HepG2 (cell line): ENCODE data around the gene NEK9. TPM values are rescaled to one million over a fixed set of nuclear protein-coding genes. Genes with fewer than 3 reads are reported as not detected.

Source experiments
- ASH2L ChIP-seq: fragments of 300-600, 200-600 bp; sonication (generic); IDR thresholded peaks from 2 replicates; pipeline ENCODE4 v1.7.0; 2017; ENCODE audit warnings: low read depth, mild to moderate bottlenecking, moderate library complexity, mixed read lengths, low read length; ENCODE audit not compliant: insufficient read length
- BCL6 ChIP-seq: IDR thresholded peaks from 2 replicates; pipeline ENCODE4 v1.6.1; 2016; ENCODE audit warnings: missing genetic modification reagents, missing compliant biosample characterization
- DMAP1 ChIP-seq: IDR thresholded peaks from 2 replicates; pipeline ENCODE4 v1.6.1; 2016
- DPF2 ChIP-seq: sonication (generic); formaldehyde crosslinking; IDR thresholded peaks from 2 replicates; pipeline ENCODE4 v1.4.0; 2020; ENCODE audit warnings: mild to moderate bottlenecking, low read depth, missing genetic modification reagents, borderline replicate concordance
- EP300 ChIP-seq, 3 experiments: sonication (generic) in 1 of 3; formaldehyde crosslinking in 1 of 3; IDR thresholded peaks; 2 replicates each; pipeline versions ENCODE4 v1.5.1 to v1.6.1; 2011 to 2020; ENCODE audit warnings: low read depth in 2 of 3, low read length in 2 of 3, borderline replicate concordance in 1 of 3, improper control_type of control experiment in 1 of 3, mild to moderate bottlenecking in 1 of 3, missing genetic modification reagents in 1 of 3, moderate library complexity in 1 of 3
- FOXA3 ChIP-seq: IDR thresholded peaks from 2 replicates; pipeline ENCODE4 v1.6.1; 2016; ENCODE audit warnings: missing genetic modification reagents, missing compliant biosample characterization
- FOXO1 ChIP-seq: sonication (generic); formaldehyde crosslinking; IDR thresholded peaks from 2 replicates; pipeline ENCODE4 v1.4.0; 2020; ENCODE audit warnings: missing genetic modification reagents
- KLF9 ChIP-seq: IDR thresholded peaks from 2 replicates; pipeline ENCODE4 v1.6.1; 2016; ENCODE audit warnings: low read depth
- NR2C2 ChIP-seq: sonication (generic); formaldehyde crosslinking; IDR thresholded peaks from 2 replicates; pipeline ENCODE4 v1.4.0; 2020; ENCODE audit warnings: missing genetic modification reagents, mild to moderate bottlenecking, moderate library complexity, borderline replicate concordance
- PAF1 ChIP-seq: IDR thresholded peaks from 2 replicates; pipeline ENCODE4 v1.6.1; 2016; ENCODE audit warnings: missing genetic modification reagents, missing compliant biosample characterization
- SALL1 ChIP-seq: sonication (generic); formaldehyde crosslinking; IDR thresholded peaks from 2 replicates; pipeline ENCODE4 v1.8.0; 2022; ENCODE audit warnings: mild to moderate bottlenecking, missing genetic modification reagents
- SRSF1 ChIP-seq: fragments of 200-400 bp; formaldehyde crosslinking; optimal IDR thresholded peaks from 2 replicates; pipeline ENCODE3; 2017; ENCODE audit warnings: mild to moderate bottlenecking, low read depth, low read length, moderate library complexity
- TBP ChIP-seq: sonication (generic); formaldehyde crosslinking; IDR thresholded peaks from 2 replicates; pipeline ENCODE4 v1.5.0; 2020; ENCODE audit warnings: missing genetic modification reagents
- ZBTB20 ChIP-seq: sonication (generic); formaldehyde crosslinking; IDR thresholded peaks from 2 replicates; pipeline ENCODE4 v1.8.1; 2023; ENCODE audit warnings: missing genetic modification reagents, low read depth, mild to moderate bottlenecking, borderline replicate concordance
- ZNF234 ChIP-seq: sonication (generic); formaldehyde crosslinking; conservative IDR thresholded peaks from 2 replicates; pipeline ENCODE4 v1.5.1; 2020; ENCODE audit warnings: mild to moderate bottlenecking, missing genetic modification reagents
- ZNF274 ChIP-seq: sonication (generic); formaldehyde crosslinking; IDR thresholded peaks from 2 replicates; pipeline ENCODE4 v1.5.1; 2020; ENCODE audit warnings: mild to moderate bottlenecking, missing genetic modification reagents
- ZNF569 ChIP-seq: sonication (generic); formaldehyde crosslinking; IDR thresholded peaks from 2 replicates; pipeline ENCODE4 v1.5.0; 2020; ENCODE audit warnings: mild to moderate bottlenecking, missing genetic modification reagents, moderate library complexity, borderline replicate concordance
- ZNF589 ChIP-seq: sonication (generic); formaldehyde crosslinking; conservative IDR thresholded peaks from 2 replicates; pipeline ENCODE4 v1.8.0; 2022; ENCODE audit warnings: mild to moderate bottlenecking, moderate library complexity, missing genetic modification reagents
- polyA plus RNA-seq, 8 experiments: library from polyadenylated mRNA; depleted of rRNA in 3 of 8; stranded (reverse) in 7 of 8; unstranded in 1 of 8; fragments of >200 nt; fragmentation: Illumina TruSeq in 4 of 8; extraction: Trizol in 4 of 8; gene quantifications; 2 replicates each; pipeline versions ENCODE4 v1.2.1 to v1.2.3, GENCODE V29; 2011 to 2016; ENCODE audit warnings: low read depth in 4 of 8, missing spikeins in 1 of 8, mixed read lengths in 1 of 8; ENCODE audit not compliant: insufficient read depth in 1 of 8
- total RNA-seq, 5 experiments: library from RNA; depleted of rRNA; stranded (reverse); fragments of >200 nt; fragmentation: Illumina TruSeq; extraction: Trizol; gene quantifications; 2 replicates each; pipeline ENCODE4 v1.2.3, GENCODE V29; 2016; ENCODE audit warnings: low read depth in 1 of 5
- TF ChIP-seq, protein P1 (sequence below): IDR thresholded peaks from 2 replicates; pipeline ENCODE4 v1.6.1; 2016; ENCODE audit warnings: mild to moderate bottlenecking
- TF ChIP-seq, protein P2 (sequence below): IDR thresholded peaks from 2 replicates; pipeline ENCODE4 v1.6.1; 2016
- TF ChIP-seq, protein P3 (sequence below): sonication (generic); formaldehyde crosslinking; IDR thresholded peaks from 2 replicates; pipeline ENCODE4 v1.8.0; 2022; ENCODE audit warnings: mild to moderate bottlenecking, missing genetic modification reagents, borderline replicate concordance
- TF ChIP-seq, protein P4 (sequence below): sonication (generic); formaldehyde crosslinking; IDR thresholded peaks from 2 replicates; pipeline ENCODE4 v1.9.0; 2022; ENCODE audit warnings: low read depth, missing genetic modification reagents
- TF ChIP-seq, protein P5 (sequence below): sonication (generic); formaldehyde crosslinking; IDR thresholded peaks from 2 replicates; pipeline ENCODE4 v1.5.0; 2020; ENCODE audit warnings: missing genetic modification reagents

NEK9 gene
- total and polyA plus RNA-seq, 2 of the 13 experiments (the other 11 are each of a cell fraction or from before 2014, with no cell fraction given): 16.5 to 27.3 TPM

DNA sequence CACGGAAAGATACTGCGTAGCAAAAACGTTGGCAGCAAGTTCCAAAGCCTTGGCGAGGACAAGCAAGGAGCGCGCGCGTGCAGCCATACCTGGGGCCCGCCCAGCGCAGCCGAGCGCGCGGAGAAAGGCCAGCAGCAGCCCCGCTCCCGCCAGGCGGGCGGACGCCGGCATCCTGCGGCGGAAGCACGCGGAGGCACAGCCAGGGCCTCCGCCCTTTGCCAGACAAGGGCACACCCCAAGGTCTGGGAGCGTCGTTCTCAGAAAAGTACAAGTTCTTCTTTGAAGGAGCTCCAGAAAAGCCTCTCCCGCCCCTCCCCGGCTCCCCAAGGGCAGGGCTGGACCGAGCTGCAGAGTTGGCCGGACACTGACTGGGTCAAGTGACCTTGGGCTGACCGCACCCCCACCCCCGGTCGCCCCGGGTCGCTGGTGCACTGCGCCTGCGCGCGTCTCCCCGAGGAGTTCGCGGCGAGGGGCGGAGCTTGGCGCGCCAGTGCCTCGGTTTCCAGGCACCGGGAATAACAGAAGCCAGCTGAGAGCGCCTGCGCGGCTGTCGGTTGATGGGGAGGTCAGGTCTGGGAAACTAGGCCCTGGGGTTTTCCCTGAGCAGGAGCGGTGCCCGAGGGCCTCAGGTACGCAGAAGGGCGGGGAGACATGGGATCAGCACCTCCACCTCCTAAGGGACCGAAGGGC, 57.6 kb downstream of the NEK9 start, which contains the start of gene ZC2HC1C (continued):
- TF ChIP-seq, protein P1, sequence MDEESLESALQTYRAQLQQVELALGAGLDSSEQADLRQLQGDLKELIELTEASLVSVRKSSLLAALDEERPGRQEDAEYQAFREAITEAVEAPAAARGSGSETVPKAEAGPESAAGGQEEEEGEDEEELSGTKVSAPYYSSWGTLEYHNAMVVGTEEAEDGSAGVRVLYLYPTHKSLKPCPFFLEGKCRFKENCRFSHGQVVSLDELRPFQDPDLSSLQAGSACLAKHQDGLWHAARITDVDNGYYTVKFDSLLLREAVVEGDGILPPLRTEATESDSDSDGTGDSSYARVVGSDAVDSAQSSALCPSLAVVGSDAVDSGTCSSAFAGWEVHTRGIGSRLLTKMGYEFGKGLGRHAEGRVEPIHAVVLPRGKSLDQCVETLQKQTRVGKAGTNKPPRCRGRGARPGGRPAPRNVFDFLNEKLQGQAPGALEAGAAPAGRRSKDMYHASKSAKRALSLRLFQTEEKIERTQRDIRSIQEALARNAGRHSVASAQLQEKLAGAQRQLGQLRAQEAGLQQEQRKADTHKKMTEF (CRISPR knock-in tag): peak; percentile 89
- TF ChIP-seq ZBTB20 (CRISPR knock-in tag) (no peak), FOXA3 (CRISPR knock-in tag) (no peak; the same call in 1 of the 2 replicates), PAF1 (CRISPR knock-in tag) (no peak), KLF9 (CRISPR knock-in tag) (no peak), EP300 (IDR thresholded peaks at IDR 0.05; ENCODE audit: low read depth in 2 of 2, low read length in 2 of 2) (0 out of 4 replicates have a peak, but pooled peaks of 1 of the 2 experiments have one; percentile 15), EP300 (CRISPR knock-in tag; IDR thresholded peaks at IDR 0.05; ENCODE audit: borderline replicate concordance) (no peak), ZNF569 (CRISPR knock-in tag) (no peak; the same call in 1 of the 2 replicates), ZNF589 (CRISPR knock-in tag) (0 out of 2 replicates have a peak, but pooled peaks have one; percentile 36), ASH2L (peak; percentile 76), DPF2 (CRISPR knock-in tag) (no peak), NR2C2 (CRISPR knock-in tag) (peak; percentile 90), FOXO1 (no peak), ZNF234 (no peak), SALL1 (CRISPR knock-in tag) (peak; percentile 87), DMAP1 (CRISPR knock-in tag) (peak; percentile 83), ZNF274 (peak; percentile 47), TBP (0 out of 2 replicates have a peak, but pooled peaks have one; percentile 69), BCL6 (CRISPR knock-in tag) (no peak; the same call in 1 of the 2 replicates), SRSF1 (peak; percentile 71)
- TF ChIP-seq, protein P2, sequence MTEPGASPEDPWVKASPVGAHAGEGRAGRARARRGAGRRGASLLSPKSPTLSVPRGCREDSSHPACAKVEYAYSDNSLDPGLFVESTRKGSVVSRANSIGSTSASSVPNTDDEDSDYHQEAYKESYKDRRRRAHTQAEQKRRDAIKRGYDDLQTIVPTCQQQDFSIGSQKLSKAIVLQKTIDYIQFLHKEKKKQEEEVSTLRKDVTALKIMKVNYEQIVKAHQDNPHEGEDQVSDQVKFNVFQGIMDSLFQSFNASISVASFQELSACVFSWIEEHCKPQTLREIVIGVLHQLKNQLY (CRISPR knock-in tag): no peak
- TF ChIP-seq, protein P3, sequence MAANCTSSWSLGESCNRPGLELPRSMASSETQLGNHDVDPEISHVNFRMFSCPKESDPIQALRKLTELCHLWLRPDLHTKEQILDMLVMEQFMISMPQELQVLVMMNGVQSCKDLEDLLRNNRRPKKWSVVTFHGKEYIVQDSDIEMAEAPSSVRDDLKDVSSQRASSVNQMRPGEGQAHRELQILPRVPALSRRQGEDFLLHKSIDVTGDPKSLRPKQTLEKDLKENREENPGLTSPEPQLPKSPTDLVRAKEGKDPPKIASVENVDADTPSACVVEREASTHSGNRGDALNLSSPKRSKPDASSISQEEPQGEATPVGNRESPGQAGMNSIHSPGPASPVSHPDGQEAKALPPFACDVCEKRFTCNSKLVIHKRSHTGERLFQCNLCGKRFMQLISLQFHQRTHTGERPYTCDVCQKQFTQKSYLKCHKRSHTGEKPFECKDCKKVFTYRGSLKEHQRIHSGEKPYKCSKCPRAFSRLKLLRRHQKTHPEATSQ: no peak
- TF ChIP-seq, protein P4, sequence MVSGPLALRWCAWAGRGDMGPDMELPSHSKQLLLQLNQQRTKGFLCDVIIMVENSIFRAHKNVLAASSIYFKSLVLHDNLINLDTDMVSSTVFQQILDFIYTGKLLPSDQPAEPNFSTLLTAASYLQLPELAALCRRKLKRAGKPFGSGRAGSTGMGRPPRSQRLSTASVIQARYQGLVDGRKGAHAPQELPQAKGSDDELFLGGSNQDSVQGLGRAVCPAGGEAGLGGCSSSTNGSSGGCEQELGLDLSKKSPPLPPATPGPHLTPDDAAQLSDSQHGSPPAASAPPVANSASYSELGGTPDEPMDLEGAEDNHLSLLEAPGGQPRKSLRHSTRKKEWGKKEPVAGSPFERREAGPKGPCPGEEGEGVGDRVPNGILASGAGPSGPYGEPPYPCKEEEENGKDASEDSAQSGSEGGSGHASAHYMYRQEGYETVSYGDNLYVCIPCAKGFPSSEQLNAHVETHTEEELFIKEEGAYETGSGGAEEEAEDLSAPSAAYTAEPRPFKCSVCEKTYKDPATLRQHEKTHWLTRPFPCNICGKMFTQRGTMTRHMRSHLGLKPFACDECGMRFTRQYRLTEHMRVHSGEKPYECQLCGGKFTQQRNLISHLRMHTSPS (CRISPR knock-in tag): no peak
- TF ChIP-seq, protein P5, sequence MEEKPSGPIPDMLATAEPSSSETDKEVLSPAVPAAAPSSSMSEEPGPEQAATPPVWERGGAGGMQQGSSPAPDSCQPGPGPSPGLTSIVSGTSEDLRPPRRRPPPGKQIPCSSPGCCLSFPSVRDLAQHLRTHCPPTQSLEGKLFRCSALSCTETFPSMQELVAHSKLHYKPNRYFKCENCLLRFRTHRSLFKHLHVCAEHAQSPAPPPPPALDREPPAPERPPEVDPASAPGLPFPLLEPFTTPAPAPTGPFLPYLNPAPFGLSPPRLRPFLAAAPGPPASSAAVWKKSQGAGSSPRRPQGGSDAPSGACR (CRISPR knock-in tag): 0 out of 2 replicates have a peak, but pooled peaks have one; percentile 88
